ENCODE measurements around the gene CNOT6.
"Not testable (repeated sequence)": the region's sequence is repeated elsewhere in the genome, so short reads cannot be mapped to it uniquely, and the experiment has no call there.

The CNOT6 gene

GRCh38 chr5:180475969-180476524, 18.1 kb upstream of the CNOT6 start:
- H3K4me3 ChIP-seq (ENCODE audit: low read depth, low read length); H3K4me1 ChIP-seq (ENCODE audit: control insufficient read depth, insufficient read depth, low read length); H3K9me3 ChIP-seq (ENCODE audit: control insufficient read depth, insufficient read depth, low read depth, low read length); POLR2A ChIA-PET; CTCF ChIA-PET; H3K27ac ChIP-seq (ENCODE audit: extremely low read depth, low read depth, low read length); H3K36me3 ChIP-seq (ENCODE audit: control insufficient read depth in 2 of 2, insufficient read depth in 1 of 2, low read length in 2 of 2): not testable (repeated sequence)
- peak; percentile 81 for TF ChIP-seq ZNF146 (tag by site-specific recombination; IDR thresholded peaks at IDR 0.05)

- TF ChIP-seq ZNF354C (tag by site-specific recombination; IDR thresholded peaks at IDR 0.05; ENCODE audit: borderline replicate concordance, low read depth) (no peak), REPIN1 (tag by site-specific recombination; IDR thresholded peaks at IDR 0.05; ENCODE audit: low read depth) (no peak), SETDB1 (IDR thresholded peaks at IDR 0.05; ENCODE audit: insufficient read length, low read length) (no peak), GLIS1 (tag by site-specific recombination; IDR thresholded peaks at IDR 0.05) (no peak)
- CTCF ChIA-PET = interaction anchor here (0.6 to 1.9 kb wide), 5 partner anchors 14 to 328 kb away, joined by 3 to 10 read pairs (median 4); no protein-coding TSS in a partner anchor
- POLR2A ChIA-PET = no interaction called here
- Histone ChIP-seq H3K4me3 (ENCODE audit: low read depth, low read length) (no peak overlapping the region), H3K4me1 (ENCODE audit: control insufficient read depth, insufficient read depth, low read length) (no peaks in the 10 kb centered on the region), H3K9me3 (ENCODE audit: control insufficient read depth, insufficient read depth, low read depth, low read length) (no peaks in the 10 kb centered on the region), H3K36me3 (ENCODE audit: control insufficient read depth in 2 of 2, insufficient read depth in 1 of 2, low read length in 2 of 2) (no peaks in the 10 kb centered on the region), H3K27ac (ENCODE audit: extremely low read depth, low read depth, low read length) (no peak overlapping the region)
Measured at GRCh38 chr5:180484813-180485212, 9.4 kb upstream of the CNOT6 start.

GRCh38 chr5:180486636-180487149, 7.5 kb upstream of the CNOT6 start:
- POLR2A ChIA-PET = no interaction called here
- CTCF ChIA-PET = no interaction called here
- no peak overlapping the region for H3K4me3 ChIP-seq (ENCODE audit: low read depth, low read length)

More at GRCh38 chr5:180486636-180487149, 7.5 kb upstream of the CNOT6 start:
- no peaks in the 10 kb centered on the region; the same call in 1 of the 2 replicates for H3K4me1 ChIP-seq (ENCODE audit: control insufficient read depth, insufficient read depth, low read length)
- H3K36me3 ChIP-seq (ENCODE audit: control insufficient read depth in 2 of 2, insufficient read depth in 1 of 2, low read length in 2 of 2) = no peaks in the 10 kb centered on the region
- TF ChIP-seq ZNF18 (tag by site-specific recombination; IDR thresholded peaks at IDR 0.05) (no peak), ZBTB49 (tag by site-specific recombination; IDR thresholded peaks at IDR 0.05; ENCODE audit: low read depth) (no peak), ZNF10 (tag by site-specific recombination; IDR thresholded peaks at IDR 0.05) (no peak), ZNF600 (tag by site-specific recombination; IDR thresholded peaks at IDR 0.05) (no peak), ZNF114 (tag by site-specific recombination; IDR thresholded peaks at IDR 0.05) (no peak), ZNF274 (IDR thresholded peaks at IDR 0.05; ENCODE audit: low read length) (no peak), ZNF274 (tag by site-specific recombination; IDR thresholded peaks at IDR 0.05; ENCODE audit: borderline replicate concordance) (no peak), TRIM28 (IDR thresholded peaks at IDR 0.05; ENCODE audit: borderline replicate concordance, low read length) (no peak), ZNF354C (tag by site-specific recombination; IDR thresholded peaks at IDR 0.05; ENCODE audit: borderline replicate concordance, low read depth) (no peak), ZNF629 (tag by site-specific recombination; IDR thresholded peaks at IDR 0.05) (no peak), ZBTB48 (tag by site-specific recombination; IDR thresholded peaks at IDR 0.05) (no peak), KLF16 (tag by site-specific recombination; IDR thresholded peaks at IDR 0.05) (no peak), ZNF621 (tag by site-specific recombination; IDR thresholded peaks at IDR 0.05) (no peak), ZNF610 (tag by site-specific recombination; IDR thresholded peaks at IDR 0.05; ENCODE audit: borderline replicate concordance) (no peak), ZNF658 (tag by site-specific recombination; IDR thresholded peaks at IDR 0.05) (no peak), PRDM10 (tag by site-specific recombination; IDR thresholded peaks at IDR 0.05) (no peak)
- H3K27ac ChIP-seq (ENCODE audit: extremely low read depth, low read depth, low read length) = no peak overlapping the region
- no peaks in the 10 kb centered on the region for H3K9me3 ChIP-seq (ENCODE audit: control insufficient read depth, insufficient read depth, low read depth, low read length)
